NCI-H2081 (cell line): Measurements from ENCODE around the gene YKT6.

Source experiments
- DNase-seq, 2 experiments: peaks; one replicate each; lab custom pipeline; 2025; lab: John Stamatoyannopoulos, UW

Gene YKT6

GRCh38 chr7:44258865-44259546, 58.2 kb downstream of the YKT6 start:
- DNase-seq: no peak

- DNase-seq: no peak
Observed at GRCh38 chr7:44259547-44260457, 59.0 kb downstream of the YKT6 start.

DNA sequence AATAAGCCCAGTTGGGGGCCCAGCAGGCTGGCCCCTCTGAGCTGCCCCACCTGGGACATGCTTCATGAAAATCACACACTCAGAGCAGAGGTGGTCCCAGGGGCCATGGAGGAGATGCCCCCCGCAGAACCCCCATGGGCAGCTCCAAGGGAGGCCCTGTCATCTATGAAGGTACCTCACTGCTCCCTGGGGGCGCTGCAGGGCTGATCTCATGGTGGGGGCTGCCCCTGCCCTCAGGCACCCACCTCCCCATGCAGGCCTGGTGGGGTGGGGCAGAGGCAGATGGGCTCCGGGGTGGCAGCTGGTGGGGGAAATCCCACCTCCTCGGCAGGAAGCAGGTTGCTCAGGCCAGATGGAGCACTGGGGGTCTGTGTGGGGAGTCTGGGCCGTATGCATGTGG, 60.5 kb downstream of the YKT6 start:
- no peak for DNase-seq

- no peak for DNase-seq
Observed at GRCh38 chr7:44262031-44262430, 61.3 kb downstream of the YKT6 start.

DNA sequence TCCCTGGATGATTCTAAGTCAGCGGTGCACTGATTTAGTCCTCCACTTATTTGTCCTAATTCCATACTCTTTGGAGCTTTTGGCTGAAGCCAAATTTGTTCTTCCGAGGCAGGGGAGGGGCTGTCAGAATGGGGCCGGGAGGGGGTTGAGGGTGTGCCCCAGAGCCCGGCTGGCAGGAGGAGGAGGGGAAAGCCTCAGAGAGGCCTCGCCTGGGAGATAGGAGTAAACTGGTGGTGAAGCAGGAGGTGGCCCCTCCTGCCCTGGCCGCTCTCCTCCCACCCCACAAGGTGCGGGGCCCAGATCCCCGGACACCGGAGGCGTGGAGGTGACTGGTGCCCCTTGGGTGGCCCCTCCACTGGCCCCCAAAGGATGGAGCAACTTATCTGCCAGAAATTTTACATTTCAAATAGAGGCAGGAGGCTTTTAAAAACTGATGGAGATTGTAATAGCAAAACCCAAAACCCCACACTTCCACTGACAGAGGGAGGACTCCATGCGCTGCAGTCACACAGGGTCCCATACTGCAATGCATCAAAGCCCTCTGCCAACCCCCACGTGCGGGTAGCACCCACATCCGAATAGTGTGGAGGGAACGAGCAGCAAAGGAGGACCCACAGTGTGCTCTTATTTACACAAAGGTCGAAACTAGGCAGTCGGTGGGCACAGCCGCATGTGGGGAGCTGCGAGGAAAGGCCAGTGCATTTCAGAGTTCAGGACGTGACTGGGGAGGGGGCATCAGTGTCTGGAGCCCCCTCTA, 62.7 kb downstream of the YKT6 start:
- DNase-seq: no peak
